GM12891 (cell line): ENCODE results near the gene C1orf35.

Experiments used
- POLR2A ChIP-seq: IDR thresholded peaks from 2 replicates; pipeline ENCODE4 v1.6.1; 2011; ENCODE audit warnings: low read depth, low read length, control low read depth
- POLR2AphosphoS5 ChIP-seq: IDR thresholded peaks from 2 replicates; pipeline ENCODE4 v1.6.1; 2011; ENCODE audit warnings: low read depth, low read length, control low read depth
- SPI1 ChIP-seq: IDR thresholded peaks from 2 replicates; pipeline ENCODE4 v1.6.1; 2011; ENCODE audit warnings: low read depth, low read length, control low read depth

- no peak for TF ChIP-seq SPI1
- TF ChIP-seq POLR2A = no peak
- no peak for TF ChIP-seq POLR2AphosphoS5
Measured at GRCh38 chr1:228064296-228064695, 38.8 kb downstream of the C1orf35 start.
